HG03045 (cell line): ENCODE measurements around the gene ZDHHC11B.
"Not testable (repeated sequence)": the region's sequence is repeated elsewhere in the genome, so short reads cannot be mapped to it uniquely, and the experiment has no call there.

ENCODE experiments used
- ATAC-seq: cut with Tn5 transposase; IDR thresholded peaks from one replicate; pipeline ENCODE4 v1.9.1; 2021; ENCODE audit warnings: mild to moderate bottlenecking, moderate library complexity; ENCODE audit not compliant: unreplicated experiment

The ZDHHC11B gene

DNA sequence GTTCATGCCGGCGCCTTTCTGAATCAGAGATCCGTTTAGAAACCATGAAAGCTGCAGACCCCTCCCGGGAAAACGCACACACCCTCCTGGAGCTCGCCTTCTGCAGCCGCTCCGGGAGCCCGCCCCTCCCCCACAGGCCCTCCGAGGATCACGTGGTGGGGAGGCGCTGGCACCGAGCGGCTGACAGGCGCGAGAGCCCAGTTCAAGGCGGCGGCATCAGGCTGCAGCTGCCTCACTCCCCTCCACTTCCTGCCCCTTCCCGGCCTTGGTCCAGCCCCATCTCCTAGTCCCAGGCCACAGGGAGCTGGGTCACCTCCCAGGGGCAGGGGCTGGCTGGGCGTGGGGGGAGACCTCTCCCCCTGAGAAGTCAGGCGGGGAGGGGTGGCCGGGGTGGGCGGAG, 93.5 kb downstream of the ZDHHC11B start:
- ATAC-seq = not testable (repeated sequence)

DNA sequence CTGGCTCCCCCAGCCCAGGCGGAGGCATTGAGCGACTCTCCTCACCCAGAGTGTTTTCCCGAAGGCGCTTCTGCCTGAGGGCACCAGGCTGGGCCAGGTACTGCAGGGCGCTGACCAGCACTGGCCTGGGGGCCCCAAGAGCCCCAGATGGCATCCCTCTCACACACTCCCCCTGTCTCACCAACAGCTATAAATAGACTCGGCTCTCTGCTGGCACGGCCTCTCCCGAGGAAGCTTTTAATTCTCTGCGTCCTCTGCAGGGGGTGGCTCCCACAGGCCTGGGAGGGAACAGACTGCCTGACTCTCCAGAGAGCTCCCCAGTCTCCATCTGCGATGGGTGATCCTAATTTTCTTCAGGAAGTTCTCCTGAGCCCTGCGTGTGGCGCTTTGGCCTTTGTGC, 94.2 kb downstream of the ZDHHC11B start:
- not testable (repeated sequence) for ATAC-seq

DNA sequence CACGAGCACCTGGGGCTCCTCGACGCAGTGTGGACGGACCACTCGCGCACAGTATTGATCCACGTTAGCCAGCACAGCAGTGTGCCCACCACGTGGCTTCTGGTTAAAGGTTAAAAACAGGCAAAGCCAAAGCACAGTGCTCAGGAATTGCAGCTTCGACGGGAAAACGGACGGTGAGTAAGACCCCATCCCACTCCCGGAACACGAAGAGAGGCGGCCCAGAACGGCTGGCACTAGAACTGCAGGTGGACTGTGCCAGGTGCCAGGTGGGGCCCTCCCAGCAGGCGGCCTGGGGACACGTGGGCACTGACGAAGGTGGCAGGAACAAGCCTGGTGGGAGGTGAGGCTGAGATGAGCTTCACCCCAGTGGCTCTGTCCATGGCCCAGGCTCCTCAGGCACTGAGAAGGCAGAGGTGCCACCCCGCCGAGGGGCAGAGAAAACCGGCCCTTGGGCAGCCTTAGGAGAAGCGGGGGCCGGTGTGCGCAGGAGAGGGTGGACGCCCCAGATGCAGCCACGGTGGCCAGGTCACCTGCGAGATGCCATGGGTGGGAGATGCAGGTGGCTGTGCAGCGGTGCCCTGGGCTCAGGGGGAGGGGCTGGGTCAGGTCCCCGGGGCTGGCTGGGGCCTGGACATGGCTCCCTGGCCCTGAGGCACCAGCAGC, 96.0 kb downstream of the ZDHHC11B start:
- ATAC-seq = not testable (repeated sequence)

DNA sequence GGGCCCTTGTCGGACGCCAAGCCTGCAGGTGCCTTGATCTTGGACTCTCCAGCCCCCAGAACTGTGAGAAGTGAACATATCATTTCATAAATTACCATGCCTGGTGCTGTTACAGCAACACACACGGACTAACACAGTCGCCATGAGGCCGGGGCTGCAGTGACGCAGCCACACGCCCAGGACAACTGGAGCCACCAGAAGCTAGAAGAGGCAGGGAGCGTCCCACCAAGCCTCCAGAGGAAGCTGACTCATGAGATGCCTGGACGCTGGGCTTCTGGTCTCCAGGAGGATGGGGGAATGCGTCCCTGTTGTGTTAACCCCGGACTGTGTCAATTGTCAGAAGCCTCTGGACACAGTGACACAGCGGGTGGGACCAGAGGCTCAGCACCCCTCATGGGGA, 97.6 kb downstream of the ZDHHC11B start:
- ATAC-seq = not testable (repeated sequence)

DNA sequence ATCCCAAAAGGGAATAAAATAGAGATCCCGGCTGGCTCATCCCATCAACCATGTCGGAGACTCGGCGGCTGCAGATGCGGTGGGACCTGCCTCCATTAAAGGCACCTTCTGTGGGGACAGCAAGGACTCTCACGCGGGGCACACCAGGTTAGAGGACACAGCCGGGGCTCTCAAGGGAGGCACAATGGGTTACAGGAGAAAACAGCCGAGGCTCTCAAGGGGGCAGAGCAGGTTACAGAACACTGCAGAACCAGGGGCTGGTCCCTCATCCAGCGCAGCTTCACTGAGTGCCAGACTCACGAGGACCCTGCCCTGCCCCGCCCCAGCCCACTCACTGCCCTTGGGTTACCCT, 98.4 kb downstream of the ZDHHC11B start:
- not testable (repeated sequence) for ATAC-seq

DNA sequence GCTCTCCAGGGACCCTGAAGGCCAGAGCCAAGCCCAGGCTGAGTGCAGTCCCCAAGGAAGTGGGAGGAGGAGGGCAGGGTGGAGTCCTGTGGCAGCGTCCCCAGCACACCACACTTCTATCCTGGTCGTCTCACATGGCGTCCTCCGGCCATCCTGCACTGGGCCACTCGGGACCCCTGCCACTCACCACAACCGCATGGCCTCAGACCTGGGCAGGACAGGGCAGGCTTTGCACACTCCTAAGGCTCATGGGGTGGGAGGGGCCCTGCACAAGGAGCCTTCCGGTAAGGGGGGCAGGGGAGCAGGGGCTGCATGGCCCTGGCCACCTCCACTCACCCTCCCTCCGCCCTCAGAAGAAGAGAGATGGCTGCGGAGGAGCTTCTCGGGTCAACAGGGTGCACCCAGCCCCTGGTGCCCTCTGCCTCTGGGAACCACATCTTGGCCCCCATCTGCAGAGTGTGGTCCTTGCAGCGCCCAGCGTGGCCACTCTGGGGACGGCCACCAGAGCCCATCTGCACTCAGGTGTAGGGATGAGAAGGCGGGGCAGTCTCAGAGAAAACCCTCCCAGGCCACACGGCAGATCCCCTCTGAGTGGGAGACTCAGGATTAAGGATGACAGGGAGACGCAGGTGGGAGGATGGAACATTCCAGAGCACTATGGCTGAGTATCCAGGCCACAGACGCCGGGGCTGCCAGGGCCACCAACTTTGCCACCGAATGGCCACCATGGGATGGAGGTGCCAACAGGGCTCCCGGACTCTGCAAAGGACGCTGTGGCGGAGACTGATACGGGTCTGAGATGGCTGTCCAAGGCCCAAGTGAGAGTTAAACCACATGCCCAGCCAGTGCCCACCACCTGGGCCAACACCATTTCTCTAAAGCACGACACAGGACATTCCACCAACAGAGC, 99.0 kb downstream of the ZDHHC11B start:
- ATAC-seq = no peak

DNA sequence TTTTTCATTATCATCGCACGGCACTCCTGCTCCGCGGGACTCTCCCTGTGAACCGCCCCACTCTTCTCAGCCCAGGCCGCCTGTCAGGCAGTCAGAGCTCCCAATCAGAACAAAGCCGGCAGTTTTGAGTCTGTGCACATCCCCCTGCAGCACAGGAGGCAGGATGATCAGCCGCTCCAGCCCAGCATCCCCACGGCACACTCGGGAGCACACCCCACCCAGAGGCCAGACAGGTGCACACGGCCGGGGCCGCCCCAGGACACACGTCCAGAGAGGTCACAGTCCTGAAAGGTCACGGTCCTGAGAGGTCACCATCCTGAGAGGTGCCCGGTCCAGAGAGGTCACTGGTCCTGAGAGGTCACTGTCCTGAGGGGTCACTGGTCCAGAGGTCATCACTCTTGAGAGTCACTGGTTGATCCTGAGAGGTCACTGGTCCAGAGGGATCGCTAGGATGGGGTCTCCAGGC, 99.7 kb downstream of the ZDHHC11B start:
- no peak for ATAC-seq

DNA sequence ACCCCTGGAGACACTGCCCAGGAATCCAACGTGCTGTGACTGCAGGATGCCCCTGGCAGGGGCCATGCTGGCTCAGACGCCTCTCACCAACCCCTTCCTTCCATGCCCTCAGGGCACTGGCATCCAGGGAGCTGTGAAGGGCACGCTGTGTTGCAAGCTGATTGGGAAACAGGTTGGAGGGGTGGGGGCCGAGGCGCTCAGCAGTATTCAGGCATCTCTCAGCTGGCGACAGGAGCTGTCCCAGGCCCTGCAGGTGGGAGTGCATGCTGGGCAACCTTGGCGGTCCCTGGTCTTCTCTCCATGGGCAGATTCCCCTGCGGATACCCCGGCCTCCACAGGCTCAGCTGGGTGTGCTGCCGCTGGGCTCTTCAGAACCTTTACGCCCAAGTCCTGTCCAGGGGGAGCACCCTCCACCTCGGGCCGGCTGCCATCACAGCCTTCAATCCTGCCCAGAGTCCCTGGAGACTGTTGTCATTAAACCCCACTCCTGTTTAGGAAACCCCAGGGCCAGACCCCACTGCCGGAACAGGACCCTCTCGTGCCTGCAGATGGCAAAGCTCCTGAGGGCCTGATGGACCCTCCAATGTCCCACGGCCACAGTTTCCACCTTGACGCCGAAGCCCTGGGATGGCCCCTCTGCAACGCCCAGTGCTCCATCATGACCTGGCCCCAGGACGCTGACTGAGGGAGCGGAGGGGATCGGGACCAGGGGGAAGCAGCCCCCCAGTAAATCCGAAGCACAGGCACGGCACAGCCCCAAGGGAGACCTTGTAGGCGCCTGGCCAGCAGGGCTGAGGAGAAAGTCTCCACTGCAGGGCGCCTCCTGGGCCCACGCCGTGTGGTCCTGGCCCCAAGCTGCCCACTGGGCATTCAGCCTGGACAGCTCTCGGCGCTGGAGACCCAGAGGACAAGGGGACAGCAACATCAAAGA, 100.7 kb downstream of the ZDHHC11B start:
- no peak for ATAC-seq

DNA sequence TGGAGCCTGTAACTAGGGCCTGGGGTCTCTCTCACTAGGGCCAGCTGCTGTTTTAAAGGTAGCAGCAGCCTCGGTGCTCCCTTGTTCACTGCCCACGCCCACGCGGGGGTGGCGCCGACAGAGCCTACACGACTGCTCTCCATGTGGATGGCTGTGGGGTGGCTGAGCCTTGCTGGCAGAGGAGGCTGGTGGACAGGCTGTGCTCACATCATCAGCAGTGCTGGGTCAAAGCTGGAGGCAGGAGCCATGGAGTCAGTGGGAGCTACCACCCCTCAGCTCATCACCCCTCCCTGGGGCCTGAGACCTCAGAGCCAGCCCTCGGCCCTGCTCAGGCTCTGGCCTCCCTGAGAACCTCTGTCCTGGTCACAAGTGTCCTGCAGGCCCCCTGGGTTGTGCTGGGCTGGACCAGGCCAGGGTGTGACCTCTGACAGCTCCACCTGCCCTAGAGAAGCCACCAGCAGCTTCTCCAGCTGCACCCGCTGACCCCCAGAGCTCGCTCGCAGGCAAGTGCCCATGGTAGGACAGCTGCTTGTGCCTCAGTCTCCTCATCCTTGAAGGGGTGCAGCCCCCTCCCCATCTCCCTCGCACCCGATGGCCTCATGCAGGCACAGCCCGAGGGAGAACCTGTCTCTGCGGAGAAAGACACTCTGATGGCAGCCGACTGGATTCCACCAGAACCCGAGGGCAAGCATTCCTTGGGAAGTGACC, 101.7 kb downstream of the ZDHHC11B start:
- ATAC-seq = not testable (repeated sequence)

DNA sequence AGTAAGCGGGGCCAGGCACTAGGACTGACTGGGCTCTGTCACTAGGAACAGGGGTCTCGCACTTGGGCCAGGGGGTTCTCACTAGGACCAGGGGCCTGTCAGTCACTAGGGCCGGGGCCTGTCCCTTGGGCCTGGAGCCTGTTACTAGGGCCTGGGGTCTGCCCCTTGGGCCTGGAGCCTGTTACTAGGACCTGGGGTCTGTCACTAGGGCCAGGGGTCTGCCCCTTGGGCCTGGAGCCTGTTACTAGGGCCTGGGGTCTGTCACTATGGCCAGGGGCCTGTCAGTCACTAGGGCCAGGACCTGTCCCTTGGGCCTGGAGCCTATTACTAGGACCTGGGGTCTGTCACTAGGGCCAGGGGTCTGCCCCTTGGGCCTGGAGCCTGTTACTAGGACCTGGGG, 102.3 kb downstream of the ZDHHC11B start:
- not testable (repeated sequence) for ATAC-seq

DNA sequence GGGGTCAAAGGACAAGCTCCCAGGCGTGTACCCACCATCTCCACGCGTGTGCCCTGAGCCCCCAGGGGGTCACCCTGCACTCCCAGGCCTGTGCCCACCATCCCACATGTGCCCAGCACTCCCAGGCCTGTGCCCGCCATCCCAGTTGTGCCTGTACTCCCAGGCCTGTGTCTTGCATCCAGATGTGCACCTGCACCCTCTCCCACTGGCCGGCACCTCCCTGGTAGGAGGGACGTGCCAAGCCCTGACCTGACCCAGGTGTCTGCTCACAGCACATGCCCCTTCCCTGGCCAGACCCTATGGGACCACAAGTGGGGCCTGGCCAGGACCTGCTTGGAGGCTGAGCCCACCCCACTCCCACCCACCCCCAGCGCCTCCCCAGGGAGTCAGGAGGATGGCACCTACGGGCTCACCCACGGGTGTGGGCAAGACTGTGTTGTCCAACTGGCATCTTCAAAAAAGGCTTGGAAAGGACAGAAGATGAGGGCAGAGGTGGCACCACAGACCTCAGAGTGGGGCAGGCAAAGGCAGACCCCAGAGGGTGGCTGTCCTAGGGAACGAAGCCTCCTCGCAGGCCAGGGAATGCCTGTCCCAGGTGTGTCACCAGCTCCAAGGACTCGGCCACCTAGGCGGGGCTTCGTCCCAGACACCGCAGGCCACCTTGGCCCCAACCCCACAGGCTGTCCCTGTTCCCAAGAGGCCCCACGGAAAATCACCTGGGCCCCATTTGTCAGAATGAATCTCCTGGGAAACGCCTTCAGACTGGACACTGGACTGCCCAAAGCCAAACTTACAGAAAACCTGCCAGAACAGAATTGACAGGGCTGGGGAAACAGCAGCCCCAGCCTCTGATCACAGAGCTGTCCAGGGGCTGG, 103.0 kb downstream of the ZDHHC11B start:
- ATAC-seq = not testable (repeated sequence)

DNA sequence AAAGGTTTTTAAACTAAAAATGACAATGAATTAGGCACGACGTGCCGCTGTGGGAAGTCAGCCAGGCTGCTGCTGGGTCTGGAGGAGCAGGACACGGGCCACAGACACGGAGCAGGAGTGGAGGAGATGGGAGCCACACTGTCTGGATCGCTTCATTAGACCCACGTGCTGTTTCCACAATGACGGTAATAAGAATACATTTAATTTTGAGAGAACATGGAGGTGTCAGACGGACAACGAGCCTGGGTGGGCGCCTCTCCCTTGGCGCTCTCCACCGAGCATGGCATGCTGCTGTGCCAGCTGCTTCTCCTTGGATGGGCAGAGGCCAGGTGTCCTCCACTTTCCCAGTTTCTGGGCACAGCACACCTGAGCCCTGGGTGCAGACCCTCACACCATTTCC, 103.7 kb downstream of the ZDHHC11B start:
- not testable (repeated sequence) for ATAC-seq

DNA sequence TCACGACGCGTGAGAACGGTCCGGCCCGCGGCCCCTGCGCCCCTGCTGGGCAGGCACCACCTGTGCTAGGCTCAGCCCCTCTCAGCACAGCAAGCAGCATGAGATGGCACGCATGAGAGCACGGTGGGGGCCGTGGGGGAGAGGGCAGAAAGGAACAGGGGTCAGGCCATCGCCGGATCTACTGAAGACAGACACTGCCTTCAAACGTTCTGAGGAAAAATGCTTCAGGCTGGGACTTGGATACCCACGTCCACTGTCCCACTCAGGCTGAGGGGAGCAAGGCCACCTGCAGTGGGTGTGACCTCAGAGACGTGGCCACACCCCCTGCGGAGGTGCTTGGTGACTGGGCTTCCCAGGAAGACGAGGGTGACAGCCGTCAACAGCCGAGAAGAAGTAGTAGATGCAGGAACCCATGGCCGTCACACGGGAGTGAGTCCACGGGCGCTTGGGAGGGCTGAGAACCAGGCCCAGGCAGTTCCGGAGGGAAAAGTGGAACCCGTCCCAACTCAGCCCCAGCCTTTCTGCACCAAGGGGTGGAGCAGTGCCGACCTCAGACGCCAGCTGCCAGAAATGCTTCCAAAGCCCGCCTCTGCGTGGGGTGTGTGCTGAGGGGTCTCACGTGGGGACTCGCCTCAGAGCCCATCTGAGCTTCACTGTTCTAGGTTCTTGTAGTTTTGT, 104.3 kb downstream of the ZDHHC11B start:
- ATAC-seq = not testable (repeated sequence)

DNA sequence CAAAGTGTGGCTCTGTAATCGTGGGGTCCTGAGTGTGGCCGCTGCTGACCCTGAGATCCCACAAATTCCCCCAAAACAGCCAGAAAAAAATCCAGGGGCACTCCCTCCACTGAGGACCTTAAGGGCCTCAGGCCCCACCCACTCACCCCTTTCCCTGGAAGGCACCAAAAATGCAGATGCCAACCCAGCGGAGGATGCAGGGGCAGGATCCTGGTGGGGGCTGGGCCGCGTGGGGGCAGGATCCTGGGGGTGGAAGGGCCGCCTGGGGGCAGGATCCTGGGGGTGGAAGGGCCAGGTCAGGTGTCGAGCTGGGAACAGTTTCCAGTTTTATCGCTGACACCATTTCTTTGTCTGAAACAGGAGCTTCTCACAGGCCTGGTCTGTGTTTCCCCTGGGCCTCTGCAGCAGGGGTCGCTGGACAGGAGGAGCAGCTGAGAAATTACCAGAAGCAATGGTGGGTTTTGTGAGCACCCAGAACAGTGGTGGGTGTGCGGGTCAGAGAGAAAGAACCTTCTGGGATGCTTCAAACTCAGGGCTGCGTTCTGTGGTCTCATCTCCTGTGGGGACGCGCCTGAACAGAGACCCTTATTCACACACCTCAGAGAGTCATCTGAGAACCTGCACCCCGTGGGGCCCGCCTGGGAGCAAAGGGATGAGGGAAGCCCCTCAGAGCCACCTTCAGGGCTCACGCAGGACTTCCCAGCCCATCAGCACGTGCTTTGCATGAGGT, 105.2 kb downstream of the ZDHHC11B start:
- ATAC-seq = not testable (repeated sequence)

DNA sequence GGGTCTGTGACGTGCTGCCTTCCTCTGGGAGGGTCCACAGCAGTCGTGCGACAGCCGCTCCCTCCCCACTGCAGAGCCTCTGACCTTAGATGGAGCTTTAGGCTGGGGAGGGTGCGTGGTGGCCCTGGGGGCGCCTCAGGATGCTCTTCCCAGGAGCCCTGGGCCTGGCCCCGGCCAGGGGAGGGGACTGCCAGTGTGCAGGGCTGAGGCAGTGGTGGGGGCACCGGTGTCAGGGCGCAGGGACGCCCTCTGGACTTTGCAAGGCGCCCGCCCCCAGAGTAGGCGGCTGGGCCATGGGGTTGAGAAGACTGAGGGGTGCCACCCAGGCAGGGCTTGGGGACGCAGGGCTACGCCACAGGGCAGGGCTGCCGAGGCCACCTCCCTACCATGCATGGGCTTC, 106.0 kb downstream of the ZDHHC11B start:
- ATAC-seq = not testable (repeated sequence)

DNA sequence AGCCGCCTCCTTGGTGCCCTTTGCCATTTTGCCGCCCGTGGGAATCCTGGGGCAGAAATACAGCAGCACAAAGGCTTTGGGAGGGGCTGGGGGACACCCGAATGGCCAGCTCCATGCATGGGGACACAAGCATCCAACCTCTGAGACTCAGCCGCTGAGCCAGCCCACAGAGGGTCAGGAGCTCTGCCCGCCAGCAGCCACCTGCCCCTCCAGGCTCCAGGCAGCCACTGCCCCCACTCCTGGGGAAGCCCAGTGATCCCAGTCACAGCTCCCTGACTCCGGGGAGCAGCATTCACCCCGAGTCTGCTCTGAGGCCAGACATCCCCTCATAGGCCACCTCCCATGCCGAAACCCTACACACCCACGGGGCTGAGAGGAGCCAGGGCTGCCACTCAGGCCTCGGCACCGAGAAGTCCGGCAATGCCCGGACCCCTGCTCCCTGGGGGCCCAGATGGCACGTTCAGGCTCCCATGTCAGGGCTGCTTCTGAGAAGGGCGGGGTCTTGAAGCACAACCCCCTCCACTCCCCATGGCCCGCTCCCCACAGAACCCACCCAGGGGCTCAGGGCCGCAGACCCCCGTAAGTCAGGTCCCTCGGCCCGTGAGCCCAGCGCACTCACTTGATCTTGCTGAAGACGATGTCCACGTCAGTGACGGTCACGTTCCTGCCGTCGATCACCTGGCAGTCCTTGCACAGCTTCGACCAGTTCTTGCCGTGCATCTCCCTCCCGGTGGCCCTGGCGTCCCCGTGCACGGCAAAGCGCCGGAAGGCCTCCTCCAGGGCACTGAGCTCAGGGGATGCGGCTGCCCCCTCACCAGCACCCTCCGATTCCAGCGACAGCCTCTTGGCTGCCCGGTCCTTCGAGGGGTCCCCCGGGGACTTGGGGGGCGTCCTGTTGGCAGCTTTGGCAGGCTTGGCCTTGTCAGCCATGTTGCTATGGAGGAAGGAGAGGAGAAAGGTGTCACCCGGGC, 107.1 kb downstream of the ZDHHC11B start:
- ATAC-seq = no peak

DNA sequence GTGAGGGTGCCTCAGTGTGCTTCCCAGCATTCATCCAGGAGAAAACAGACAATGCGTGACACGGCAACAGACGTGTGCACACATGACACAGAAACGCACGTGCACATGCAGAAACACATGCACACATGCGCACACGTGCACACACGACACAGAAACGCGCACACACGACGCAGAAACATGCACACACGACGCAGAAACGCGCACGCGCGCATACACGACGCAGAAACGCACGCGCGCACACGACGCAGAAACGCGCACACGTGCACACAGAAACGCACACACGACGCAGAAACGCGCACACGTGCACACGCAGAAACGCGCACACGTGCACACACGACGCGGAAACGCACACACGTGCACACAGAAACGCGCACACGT, 107.8 kb downstream of the ZDHHC11B start:
- no peak for ATAC-seq
